Measurements from ENCODE around the gene MCM5.
"Not testable (repeated sequence)": the region's sequence is repeated elsewhere in the genome, so short reads cannot be mapped to it uniquely, and the experiment has no call there.

The MCM5 gene

GRCh38 chr22:35432228-35432905 lies 32.4 kb downstream of the MCM5 start:
- DNase-seq (ENCODE audit: low read depth) = no peak

DNA sequence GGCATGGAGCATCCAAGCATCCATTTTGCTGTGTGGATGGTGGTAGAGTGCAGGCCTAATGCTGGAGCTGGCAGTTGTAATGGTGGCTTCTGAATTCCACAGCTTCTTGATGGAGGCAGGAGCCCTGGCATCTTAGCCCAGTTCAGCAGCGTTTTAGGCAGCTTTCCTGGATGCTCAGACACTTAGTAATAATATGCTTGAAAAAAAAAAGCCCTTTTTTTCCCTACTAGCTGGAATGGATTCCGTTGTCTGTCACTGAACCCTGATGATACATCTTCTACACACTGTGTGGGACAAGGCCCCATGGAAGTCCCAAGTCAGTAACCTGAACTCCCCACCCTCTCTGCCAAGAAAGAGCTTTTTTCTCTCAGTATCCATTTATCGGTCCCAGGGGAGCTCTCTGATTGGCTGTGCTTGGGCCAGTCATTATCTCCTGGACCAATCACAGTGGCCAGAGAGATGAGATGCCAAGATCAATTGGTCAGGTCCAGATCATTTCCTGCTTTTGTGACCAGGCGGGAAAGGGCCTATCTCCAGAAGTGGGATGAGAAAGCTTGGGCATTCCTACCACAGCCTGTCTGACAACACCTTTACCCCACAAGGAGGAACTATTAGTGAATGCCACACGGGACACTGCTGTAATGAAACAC lies 34.2 kb downstream of the MCM5 start:
- no peak for DNase-seq (ENCODE audit: low read depth)

DNA sequence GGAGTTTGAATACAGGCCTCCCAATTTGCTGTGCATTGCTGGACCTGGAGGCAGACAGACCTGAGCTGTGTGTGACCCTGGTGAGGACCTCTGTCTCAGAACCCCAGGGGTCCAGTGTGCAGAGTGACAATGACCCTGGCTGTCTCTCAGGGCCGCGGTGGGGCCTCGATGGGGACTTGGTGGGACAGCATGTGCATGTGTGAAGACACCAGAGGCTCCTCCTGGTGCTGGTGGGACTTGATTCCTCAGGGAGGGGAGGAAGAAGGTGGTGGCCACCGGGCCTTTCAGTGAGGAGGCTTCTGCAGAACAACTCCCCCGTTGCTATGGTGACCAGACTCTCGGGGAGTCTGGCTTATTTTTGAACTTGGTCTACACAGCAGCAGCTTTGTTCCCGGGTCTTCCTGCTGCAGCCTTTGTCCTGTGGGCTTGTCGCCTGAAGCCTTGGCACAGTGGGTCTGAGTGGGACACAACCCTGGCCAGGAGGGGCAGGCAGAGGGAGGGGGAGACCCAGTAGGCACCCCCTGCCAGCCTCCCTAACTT lies 35.3 kb downstream of the MCM5 start:
- no peak for DNase-seq (ENCODE audit: low read depth)

GRCh38 chr22:35436421-35436820 lies 36.5 kb downstream of the MCM5 start:
- DNase-seq (ENCODE audit: low read depth) = no peak

DNA sequence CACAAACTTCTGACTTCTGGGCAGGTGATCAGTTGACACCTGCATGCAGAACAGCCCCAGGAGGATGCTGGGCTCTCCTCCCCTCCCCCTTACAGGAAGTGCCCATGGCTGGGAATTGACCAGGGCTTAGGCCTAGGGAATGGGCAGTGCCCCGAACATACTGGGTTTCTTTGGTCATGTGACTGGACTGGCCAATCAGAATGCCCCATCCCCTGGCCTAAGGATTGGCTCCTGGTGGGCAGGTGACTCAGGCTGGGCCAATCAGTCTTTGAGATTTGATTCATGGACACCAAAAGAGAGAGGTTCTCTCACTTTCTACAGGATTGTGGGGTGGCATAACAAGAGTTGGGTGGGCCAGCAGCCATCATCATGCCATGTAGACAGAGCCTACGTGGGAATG lies 37.1 kb downstream of the MCM5 start:
- no peak for DNase-seq (ENCODE audit: low read depth)

DNA sequence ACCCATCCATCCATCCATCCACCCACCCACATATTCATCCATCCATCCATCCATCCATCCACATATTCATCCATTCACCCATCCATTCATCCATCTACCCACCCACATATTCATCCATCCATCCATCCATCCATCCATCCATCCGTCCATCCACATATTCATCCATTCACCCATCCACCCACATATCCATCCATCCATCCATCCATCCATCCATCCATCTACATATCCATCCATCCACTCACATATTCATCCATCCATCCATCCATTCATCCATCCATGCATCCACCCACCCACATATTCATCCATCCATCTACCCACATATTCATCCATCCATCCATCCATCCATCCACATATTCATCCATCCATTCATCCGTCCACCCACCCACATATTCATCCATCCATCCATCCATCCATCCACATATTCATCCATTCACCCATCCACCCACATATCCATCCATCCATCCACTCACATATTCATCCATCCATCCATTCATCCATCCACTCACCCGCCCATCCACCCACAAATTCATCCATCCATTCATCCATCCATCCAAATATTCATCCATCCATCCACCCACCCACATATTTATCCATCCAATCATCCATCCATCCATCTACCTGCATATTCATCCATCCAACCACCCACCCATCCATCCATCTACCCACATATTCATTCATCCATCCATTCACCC lies 38.9 kb downstream of the MCM5 start:
- DNase-seq (ENCODE audit: low read depth) = not testable (repeated sequence)

GRCh38 chr22:35439365-35439717 lies 39.4 kb downstream of the MCM5 start:
- no peak for DNase-seq (ENCODE audit: low read depth)

GRCh38 chr22:35440129-35440528 lies 40.2 kb downstream of the MCM5 start:
- no peak for DNase-seq (ENCODE audit: low read depth)

DNA sequence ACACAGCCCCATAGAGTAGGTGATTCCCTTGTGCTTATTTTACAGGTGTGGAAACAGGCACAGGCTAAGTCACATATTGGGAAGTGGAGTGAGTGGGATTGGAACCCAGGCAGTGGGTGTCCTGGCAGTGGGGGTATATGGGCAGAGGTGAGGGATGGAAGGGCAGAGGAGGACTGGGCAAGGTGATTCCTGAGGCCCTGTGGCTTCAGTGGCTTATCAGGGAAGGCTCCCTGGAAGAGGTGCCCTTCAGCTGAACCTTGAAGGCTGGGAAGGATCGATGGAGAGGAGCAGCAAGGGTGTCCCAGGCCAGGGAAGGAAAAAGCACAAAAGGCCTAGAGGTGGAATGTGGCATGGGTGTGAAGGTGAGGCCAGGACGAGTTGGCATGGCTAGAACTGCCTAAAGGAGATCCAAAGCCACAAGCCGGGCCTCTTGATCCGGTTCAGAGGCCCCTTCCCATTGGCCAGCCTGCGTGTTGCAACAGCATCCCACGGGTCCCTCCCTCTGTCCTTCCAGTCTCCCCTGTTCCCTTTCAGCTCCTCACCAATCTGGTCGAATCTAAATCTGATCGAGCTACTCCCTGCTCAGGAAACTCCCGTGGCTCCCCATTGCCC lies 41.7 kb downstream of the MCM5 start:
- DNase-seq (ENCODE audit: low read depth) = no peak

- DNase-seq (ENCODE audit: low read depth) = no peak
Measured at GRCh38 chr22:35442471-35442870, 42.5 kb downstream of the MCM5 start.

DNA sequence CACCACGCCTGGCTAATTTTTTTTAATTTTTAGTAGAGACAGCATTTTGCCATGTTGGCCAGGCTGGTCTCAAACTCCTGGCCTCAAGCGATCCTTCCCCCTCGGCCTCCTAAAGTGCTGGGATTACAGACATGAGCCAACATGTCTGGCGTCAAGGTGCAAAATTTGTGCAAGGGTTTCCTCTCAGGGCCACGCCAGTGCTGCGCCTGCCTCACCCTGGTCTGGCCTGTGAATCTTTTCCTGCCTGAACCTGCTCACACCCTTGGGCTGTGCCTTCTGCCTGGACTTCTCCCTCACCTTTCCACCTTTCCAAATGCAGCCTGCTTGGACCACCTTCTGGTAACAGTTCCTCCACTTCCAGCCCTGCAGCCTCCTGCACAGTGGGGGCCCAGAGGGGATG lies 43.4 kb downstream of the MCM5 start:
- no peak for DNase-seq (ENCODE audit: low read depth)

GRCh38 chr22:35443790-35444684 lies 44.1 kb downstream of the MCM5 start:
- no peak for DNase-seq (ENCODE audit: low read depth)

DNA sequence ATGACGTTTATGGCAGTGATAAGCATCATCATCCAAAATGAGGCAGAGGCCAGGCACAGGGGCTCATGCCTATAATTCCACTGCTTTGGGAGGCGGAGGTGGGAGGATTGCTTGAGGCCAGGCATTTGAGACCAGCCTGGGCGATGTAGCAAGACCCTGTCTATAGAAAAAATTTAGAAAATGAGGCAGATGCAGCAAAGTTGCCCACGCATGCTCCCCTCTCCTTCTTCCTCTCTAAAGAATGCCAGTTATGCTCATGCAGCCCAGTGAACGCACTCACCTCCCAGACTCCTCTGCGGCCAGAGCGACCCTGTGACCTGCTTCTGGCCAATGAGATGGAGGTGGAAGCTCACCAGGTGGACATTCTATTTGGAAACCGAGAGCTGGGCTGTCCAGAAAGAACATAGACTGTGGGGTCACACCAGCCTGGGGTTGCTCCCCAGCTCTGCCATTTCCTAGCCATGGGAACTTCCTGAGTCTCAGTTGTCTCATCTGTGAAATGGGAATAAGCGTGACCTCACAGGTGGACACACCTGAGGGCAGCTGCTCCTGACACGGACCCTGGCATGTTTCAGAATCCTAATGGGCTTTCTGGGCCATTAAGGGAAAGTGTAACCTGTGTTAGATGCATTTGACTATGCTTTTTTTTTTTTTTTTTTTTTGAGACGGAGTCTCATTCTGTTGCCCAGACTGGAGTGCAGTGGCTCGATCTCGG lies 44.9 kb downstream of the MCM5 start:
- no peak for DNase-seq (ENCODE audit: low read depth)

- DNase-seq (ENCODE audit: low read depth) = no peak
Measured at GRCh38 chr22:35445933-35446332, 46.0 kb downstream of the MCM5 start.

GRCh38 chr22:35446365-35446764 lies 46.4 kb downstream of the MCM5 start:
- peak; percentile 43 for DNase-seq (ENCODE audit: low read depth)

- DNase-seq (ENCODE audit: low read depth) = no peak
Measured at GRCh38 chr22:35448523-35448922, 48.6 kb downstream of the MCM5 start.

GRCh38 chr22:35449829-35450689 lies 50.1 kb downstream of the MCM5 start:
- no peak for DNase-seq (ENCODE audit: low read depth)

DNA sequence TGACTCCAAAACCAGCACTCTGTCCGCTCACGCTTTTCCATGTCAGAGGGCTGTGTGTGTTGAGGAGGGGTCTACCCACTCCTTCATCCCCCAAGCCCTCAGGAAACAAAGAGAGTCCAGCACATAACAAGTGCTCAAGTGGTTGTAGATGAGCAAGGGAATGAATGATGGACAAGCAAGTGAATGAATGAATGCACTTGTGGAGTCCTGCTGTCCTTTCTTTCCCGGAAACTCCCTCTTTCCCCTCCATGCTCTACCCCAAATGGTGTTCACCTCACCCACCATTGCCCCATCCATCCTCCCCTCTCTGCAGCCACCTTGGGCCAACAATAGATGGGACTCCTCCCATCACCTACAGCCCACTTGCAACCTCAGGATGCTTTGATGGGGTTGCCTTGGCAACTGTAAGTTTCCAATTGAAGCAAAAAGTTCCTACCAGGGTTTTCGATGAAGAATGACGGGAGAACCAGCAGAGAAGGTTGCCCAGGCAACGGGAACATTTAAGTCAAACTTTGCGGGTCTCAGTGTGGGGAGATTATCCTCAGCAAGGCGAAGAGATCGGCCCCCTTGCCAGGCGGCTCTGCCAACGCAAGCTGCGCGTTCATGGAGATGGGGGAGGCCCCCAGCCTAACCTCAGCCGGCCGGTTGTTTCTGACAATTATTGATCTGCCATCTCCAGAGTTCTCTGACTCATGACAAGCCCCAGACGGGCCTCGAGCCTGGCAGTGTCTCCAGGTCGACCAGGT lies 51.1 kb downstream of the MCM5 start:
- no peak for DNase-seq (ENCODE audit: low read depth)

GRCh38 chr22:35451592-35451991 lies 51.7 kb downstream of the MCM5 start:
- no peak for DNase-seq (ENCODE audit: low read depth)

All from fibroblast of the conjunctiva (primary cell).